B cell (primary cell): ENCODE data around the gene ARPP19. TPM values are rescaled to one million over a fixed set of nuclear protein-coding genes. Genes with fewer than 3 reads are reported as not detected.
A peak's percentile ranks its signal among the peaks of the same experiment; 100 is the strongest.

ENCODE experiments used
- ATAC-seq: fragments of 200-7000 bp; cut with Tn5 transposase; one replicate; pipeline ENCODE4 v1.10.0; 2021; ENCODE audit warnings: low read depth, mild to moderate bottlenecking, moderate number of reproducible peaks, moderate library complexity
- CTCF ChIA-PET: fragments of 350-600 bp; sonication (Branson Sonifier 250); formaldehyde crosslinking; loops from one replicate; lab custom pipeline; 2021; ENCODE audit warnings: antibody characterized with exemption, inconsistent platforms; lab: Charles Lee
- POLR2A ChIA-PET: fragments of 350-600 bp; sonication (Branson Sonifier 250); formaldehyde crosslinking; loops from one replicate; lab custom pipeline; 2021; ENCODE audit warnings: antibody characterized with exemption; lab: Charles Lee
- DNase-seq: peaks from one replicate; pipeline ENCODE4 v3.0.0; 2013
- H2AFZ ChIP-seq: 2 replicates; pipeline ENCODE4 v1.6.1; 2012; ENCODE audit warnings: mild to moderate bottlenecking, low read depth, low read length; ENCODE audit not compliant: insufficient read depth, poor library complexity, severe bottlenecking
- H3K27ac ChIP-seq, 2 donors: 1 replicate in 1 of 2; 2 replicates in 1 of 2; pipeline ENCODE4 v1.5.1; 2012 to 2013; ENCODE audit warnings: low read length in 2 of 2, mild to moderate bottlenecking in 2 of 2, moderate library complexity in 1 of 2
- H3K27me3 ChIP-seq, 4 experiments: fragments of 200-600 bp in 1 of 4; sonication (generic) in 1 of 4; replicated peaks in 1 of 4; 1 replicate in 2 of 4; 2 replicates in 2 of 4; pipeline versions ENCODE4 v1.6.1 to v1.7.0; 2013 to 2016; ENCODE audit warnings: low read length in 3 of 4, mild to moderate bottlenecking in 2 of 4, mixed read lengths in 1 of 4, moderate library complexity in 1 of 4; ENCODE audit not compliant: insufficient read depth in 4 of 4, control insufficient read depth in 3 of 4; ENCODE audit errors: control extremely low read depth in 1 of 4
- H3K36me3 ChIP-seq, 2 experiments: replicated peaks in 1 of 2; 1 replicate in 1 of 2; 2 replicates in 1 of 2; pipeline versions ENCODE4 v1.6.1 to v1.7.1; 2013; ENCODE audit warnings: low read length in 1 of 2; ENCODE audit not compliant: insufficient read depth in 2 of 2, control insufficient read depth in 1 of 2; ENCODE audit errors: control extremely low read depth in 1 of 2, extremely low read depth in 1 of 2
- H3K4me1 ChIP-seq, 2 donors: fragments of 200-600 bp in 1 of 2; sonication (generic) in 1 of 2; 1 replicate in 1 of 2; 2 replicates in 1 of 2; pipeline versions ENCODE4 v1.5.1 to v1.6.1; 2013 to 2017; ENCODE audit warnings: low read length in 2 of 2; ENCODE audit not compliant: control insufficient read depth in 2 of 2, insufficient read depth in 2 of 2
- H3K4me2 ChIP-seq: replicated peaks from 2 replicates; pipeline ENCODE3; 2012; ENCODE audit warnings: mild to moderate bottlenecking, low read depth, low read length; ENCODE audit not compliant: poor library complexity, severe bottlenecking
- H3K4me3 ChIP-seq, 5 experiments: fragments of 200-600 bp in 1 of 5; sonication (generic) in 1 of 5; 1 replicate in 3 of 5; 2 replicates in 2 of 5; pipeline versions ENCODE4 v1.5.1 to v1.7.0; 2011 to 2016; ENCODE audit warnings: low read length in 4 of 5, mild to moderate bottlenecking in 4 of 5, low read depth in 2 of 5, control low read depth in 1 of 5, moderate library complexity in 1 of 5; ENCODE audit not compliant: insufficient read depth in 1 of 5; ENCODE audit errors: control extremely low read depth in 1 of 5, extremely low read depth in 1 of 5
- H3K79me2 ChIP-seq: fragments of 200-600 bp; sonication (generic); one replicate; pipeline ENCODE4 v1.6.0; 2016; ENCODE audit warnings: low read length; ENCODE audit not compliant: control insufficient read depth, insufficient read depth
- H3K9ac ChIP-seq: fragments of 200-600 bp; sonication (generic); 2 replicates; pipeline ENCODE4 v1.6.1; 2017; ENCODE audit warnings: mild to moderate bottlenecking, low read length, moderate library complexity
- H3K9me3 ChIP-seq, 3 donors: one replicate each; pipeline versions ENCODE4 v1.6.1 to v1.7.1; 2013; ENCODE audit warnings: low read length in 2 of 3; ENCODE audit not compliant: control insufficient read depth in 2 of 3, insufficient read depth in 1 of 3; ENCODE audit errors: control extremely low read depth in 1 of 3
- H4K20me1 ChIP-seq: 2 replicates; pipeline ENCODE4 v1.6.0; 2012; ENCODE audit warnings: mild to moderate bottlenecking, low read length; ENCODE audit not compliant: insufficient read depth, control insufficient read depth, poor library complexity, severe bottlenecking
- H3K27ac Mint-ChIP-seq: one replicate; pipeline ENCODE4 v1.8.0; 2021; ENCODE audit warnings: mixed read lengths
- H3K27me3 Mint-ChIP-seq: one replicate; pipeline ENCODE4 v1.8.0; 2021; ENCODE audit warnings: mixed read lengths
- H3K4me1 Mint-ChIP-seq: one replicate; pipeline ENCODE4 v1.8.0; 2021; ENCODE audit warnings: mixed read lengths
- H3K4me3 Mint-ChIP-seq: one replicate; pipeline ENCODE4 v1.8.0; 2021; ENCODE audit warnings: mixed read lengths
- H3K9me3 Mint-ChIP-seq: one replicate; pipeline ENCODE4 v1.8.0; 2022; ENCODE audit warnings: mixed read lengths; ENCODE audit not compliant: insufficient read depth
- CTCF ChIP-seq: fragments of 200-600 bp; IDR thresholded peaks from one replicate; pipeline ENCODE4 v1.8.0; 2022; ENCODE audit warnings: antibody characterized with exemption, mild to moderate bottlenecking
- EZH2 ChIP-seq: IDR thresholded peaks from 2 replicates; pipeline ENCODE4 v1.6.1; 2012; ENCODE audit warnings: borderline replicate concordance, low read depth, mild to moderate bottlenecking, moderate library complexity, low read length; ENCODE audit not compliant: insufficient read depth, poor library complexity, severe bottlenecking
- WGBS: methylation state at CpG from one replicate; pipeline ENCODE4 v1.1.5; 2013; ENCODE audit warnings: missing lambda C conversion rate; ENCODE audit not compliant: insufficient coverage; 5-methylcytosine and 5-hydroxymethylcytosine counted together
- intact Hi-C: fragments of 100-400 bp; cut with micrococcal nuclease; formaldehyde crosslinking; loops from one replicate; pipeline ENCODE4 v1.10.0; 2022
- polyA plus RNA-seq: library from polyadenylated mRNA; depleted of rRNA; stranded (reverse); fragments of >200 nt; gene quantifications from 2 replicates; pipeline ENCODE4 v1.2.3, GENCODE V29; 2012
- total RNA-seq, 2 donors: library from RNA; stranded (reverse); fragments of 120-200 nt in 1 of 2; gene quantifications; 1 replicate in 1 of 2; 2 replicates in 1 of 2; pipeline versions ENCODE4 v1.2.3 to v1.2.4, GENCODE V29; 2013 to 2022

ARPP19 gene
- total and polyA plus RNA-seq, 2 donors (not counting 1 experiment from before 2014, with no cell fraction given): 22.0 to 147 TPM

DNA sequence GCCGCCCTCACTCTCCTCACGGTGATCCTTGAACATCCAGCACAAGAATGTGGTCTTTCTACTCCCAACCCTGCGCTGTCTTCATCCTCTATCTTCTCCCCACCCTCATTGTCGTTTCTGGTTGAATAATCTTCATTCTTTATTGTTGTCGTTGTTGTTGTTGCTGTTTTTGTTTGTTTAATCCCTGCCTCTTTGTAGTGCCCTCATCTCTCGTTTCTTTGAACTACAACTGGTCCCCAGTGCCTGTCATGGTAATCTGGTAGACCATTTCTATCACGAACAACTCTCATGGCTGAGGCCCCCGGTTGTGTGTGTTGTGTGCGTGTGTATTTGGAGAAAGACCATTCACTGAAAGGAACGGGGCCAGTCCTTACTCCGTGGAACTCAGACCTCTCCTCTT lies 38.9 kb downstream of the ARPP19 start:
- TF ChIP-seq EZH2: no peak
- no peak for TF ChIP-seq CTCF
- H3K27me3 ChIP-seq: no peaks in the 10 kb centered on the region
- peaks cover 47% of the 10 kb centered on the region for H3K79me2 ChIP-seq
- peak overlapping the region in 4 of 5 experiments; percentile 60 to 80 (median 72) for H3K4me3 ChIP-seq
- peak overlapping the region; percentile 73 to 90 for H3K27ac ChIP-seq
- ATAC-seq (no peak), DNase-seq (no peak)
- POLR2A ChIA-PET: no interaction called here
- WGBS: 82% methylated on average over 2 of the region's 11 CpGs
- intact Hi-C loops: loop anchor here (1.0 to 5.0 kb wide), 8 partner anchors 25 to 295 kb away; partner anchors contain the start of genes ARPP19 and ATOSA
- H3K9ac ChIP-seq: peak overlapping the region; percentile 77
- H2AFZ ChIP-seq: peak overlapping the region; percentile 92
- no peaks in the 10 kb centered on the region for H3K36me3 ChIP-seq
- H4K20me1 ChIP-seq: peaks cover 10% of the 10 kb centered on the region
- H3K27ac Mint-ChIP-seq: peak overlapping the region; percentile 76
- CTCF ChIA-PET: no interaction called here
- H3K9me3 Mint-ChIP-seq: no peaks in the 10 kb centered on the region
- peak overlapping the region; percentile 95 for H3K4me2 ChIP-seq
- peaks cover 11 to 18% of the 10 kb centered on the region in 2 donors for H3K4me1 ChIP-seq
- H3K4me1 Mint-ChIP-seq: peaks cover 24% of the 10 kb centered on the region
- no peaks in the 10 kb centered on the region for H3K9me3 ChIP-seq
- H3K4me3 Mint-ChIP-seq: peak overlapping the region; percentile 81
- no peaks in the 10 kb centered on the region for H3K27me3 Mint-ChIP-seq

- H4K20me1 ChIP-seq: peaks cover 10% of the 10 kb centered on the region
- H3K79me2 ChIP-seq: peaks cover 52% of the 10 kb centered on the region
- peak overlapping the region; percentile 51 to 80 (median 71) for H3K4me3 ChIP-seq
- H3K27ac Mint-ChIP-seq: peak overlapping the region; percentile 76
- H3K27me3 ChIP-seq: no peaks in the 10 kb centered on the region
- ChIA-PET CTCF (interaction anchor here (0.5 to 1.7 kb wide), 2 partner anchors 241 to 321 kb away, joined by 3 to 4 read pairs; no protein-coding TSS in a partner anchor), POLR2A (no interaction called here)
- no peaks in the 10 kb centered on the region for H3K27me3 Mint-ChIP-seq
- peak overlapping the region; percentile 92 for H2AFZ ChIP-seq
- no peaks in the 10 kb centered on the region for H3K36me3 ChIP-seq
- no peak for ATAC-seq
- intact Hi-C loops: loop anchor here (1.0 to 5.0 kb wide), 8 partner anchors 25 to 295 kb away; partner anchors contain the start of genes ARPP19 and ATOSA
- TF ChIP-seq CTCF: no peak
- TF ChIP-seq EZH2: no peak
- WGBS: 3% methylated on average over 25 of the region's 28 CpGs
- peak overlapping the region; percentile 81 for H3K4me3 Mint-ChIP-seq
- H3K9me3 ChIP-seq: no peaks in the 10 kb centered on the region
- DNase-seq: no peak
- H3K27ac ChIP-seq: peak overlapping the region; percentile 73 to 90
- no peaks in the 10 kb centered on the region for H3K9me3 Mint-ChIP-seq
- H3K4me1 ChIP-seq: peaks cover 11 to 18% of the 10 kb centered on the region in 2 donors
- peak overlapping the region; percentile 95 for H3K4me2 ChIP-seq
- H3K4me1 Mint-ChIP-seq: peaks cover 26% of the 10 kb centered on the region
- H3K9ac ChIP-seq: peak overlapping the region; percentile 77
Measured at GRCh38 chr15:52529341-52529924, 39.4 kb downstream of the ARPP19 start.
